IMR-90 (cell line): ENCODE results near the gene FRMD5. TPM values are rescaled to one million over a fixed set of nuclear protein-coding genes. Genes with fewer than 3 reads are reported as not detected.

Source experiments
- ATAC-seq: fragments of 200-7000 bp; cut with Tn5 transposase; 2 replicates; pipeline ENCODE4 v1.9.1; 2020; ENCODE audit warnings: low read depth, mild to moderate bottlenecking, moderate library complexity
- BruUV-seq: library from RNA; stranded (reverse); fragments of 400-500 nt; replicated peaks from 2 replicates; lab custom pipeline; 2021; lab: Mats Ljungman, UMichigan
- CTCF ChIA-PET: fragments of 300-600 bp; formaldehyde crosslinking; extraction: SDS; loops from one replicate; lab custom pipeline; 2021; ENCODE audit warnings: antibody characterized with exemption; lab: Yijun Ruan, JAX
- POLR2A ChIA-PET: fragments of 300-600 bp; sonication (Branson Sonifier 250); formaldehyde crosslinking; loops from one replicate; lab custom pipeline; 2022; ENCODE audit warnings: antibody characterized with exemption; ENCODE audit not compliant: unreplicated experiment; lab: Charles Lee
- DNase-seq: peaks from one replicate; pipeline ENCODE4 v3.0.0; 2013
- H2AFZ ChIP-seq: replicated peaks from 2 replicates; pipeline ENCODE3; 2013; ENCODE audit warnings: low read length, mild to moderate bottlenecking; ENCODE audit not compliant: poor library complexity
- H2AK5ac ChIP-seq: 2 replicates; pipeline ENCODE4 v1.6.1; 2013; ENCODE audit warnings: low read depth, low read length, inconsistent platforms
- H2AK9ac ChIP-seq: replicated peaks from 2 replicates; pipeline ENCODE3; 2013; ENCODE audit warnings: mild to moderate bottlenecking, low read depth, low read length, moderate library complexity; ENCODE audit not compliant: poor library complexity
- H2BK120ac ChIP-seq: 2 replicates; pipeline ENCODE4 v1.6.1; 2013; ENCODE audit warnings: low read depth, low read length, inconsistent platforms
- H2BK15ac ChIP-seq: 3 replicates; pipeline ENCODE4 v1.6.1; 2013; ENCODE audit warnings: low read depth, low read length, inconsistent platforms
- H2BK20ac ChIP-seq: 2 replicates; pipeline ENCODE4 v1.6.1; 2013; ENCODE audit warnings: low read depth, mild to moderate bottlenecking, inconsistent platforms, low read length, moderate library complexity
- H2BK5ac ChIP-seq: 2 replicates; pipeline ENCODE4 v1.6.1; 2013; ENCODE audit warnings: mild to moderate bottlenecking, low read depth, low read length, inconsistent platforms; ENCODE audit not compliant: poor library complexity, severe bottlenecking
- H3K14ac ChIP-seq: replicated peaks from 2 replicates; pipeline ENCODE4 v1.6.1; 2013; ENCODE audit warnings: low read depth, low read length, inconsistent platforms
- H3K18ac ChIP-seq: 2 replicates; pipeline ENCODE4 v1.6.1; 2013; ENCODE audit warnings: low read depth, low read length, control low read depth
- H3K23ac ChIP-seq: 2 replicates; pipeline ENCODE4 v1.6.1; 2013; ENCODE audit warnings: low read depth, low read length, inconsistent platforms
- H3K27ac ChIP-seq: 2 replicates; pipeline ENCODE4 v1.5.1; 2013; ENCODE audit warnings: mild to moderate bottlenecking, control low read depth, low read length; ENCODE audit not compliant: insufficient read depth
- H3K27me3 ChIP-seq: 2 replicates; pipeline ENCODE4 v1.6.1; 2013; ENCODE audit warnings: low read length; ENCODE audit not compliant: control insufficient read depth, insufficient read depth
- H3K36me3 ChIP-seq: 2 replicates; pipeline ENCODE4 v1.6.1; 2013; ENCODE audit warnings: low read length, mixed read lengths; ENCODE audit not compliant: control insufficient read depth, insufficient read depth
- H3K4ac ChIP-seq: 2 replicates; pipeline ENCODE4 v1.6.1; 2013; ENCODE audit warnings: low read depth, low read length, inconsistent platforms
- H3K4me1 ChIP-seq: 2 replicates; pipeline ENCODE4 v1.6.1; 2013; ENCODE audit warnings: low read length, mixed read lengths; ENCODE audit not compliant: control insufficient read depth, insufficient read depth
- H3K4me2 ChIP-seq: 2 replicates; pipeline ENCODE4 v1.6.1; 2013; ENCODE audit warnings: low read depth, mild to moderate bottlenecking, control low read depth, low read length, moderate library complexity
- H3K4me3 ChIP-seq: 2 replicates; pipeline ENCODE4 v1.5.1; 2013; ENCODE audit warnings: low read depth, mild to moderate bottlenecking, control low read depth, low read length, moderate library complexity; ENCODE audit not compliant: insufficient read depth
- H3K56ac ChIP-seq: 2 replicates; pipeline ENCODE4 v1.6.1; 2013; ENCODE audit warnings: low read length, inconsistent platforms; ENCODE audit not compliant: insufficient read depth; ENCODE audit errors: extremely low read depth
- H3K79me1 ChIP-seq, 2 experiments: 2 replicates each; pipeline ENCODE4 v1.6.1; 2013; ENCODE audit warnings: low read length in 2 of 2, inconsistent platforms in 1 of 2, low read depth in 1 of 2
- H3K9ac ChIP-seq: 2 replicates; pipeline ENCODE4 v1.6.1; 2013; ENCODE audit warnings: low read depth, low read length, control low read depth
- H3K9me1 ChIP-seq: 2 replicates; pipeline ENCODE4 v1.6.1; 2013; ENCODE audit warnings: low read length, inconsistent platforms; ENCODE audit not compliant: insufficient read depth
- H3K9me3 ChIP-seq: 2 replicates; pipeline ENCODE4 v1.6.1; 2013; ENCODE audit warnings: low read length; ENCODE audit not compliant: control insufficient read depth, insufficient read depth
- H4K20me1 ChIP-seq: 2 replicates; pipeline ENCODE4 v1.6.1; 2013; ENCODE audit warnings: low read length, inconsistent platforms; ENCODE audit not compliant: insufficient read depth
- H4K5ac ChIP-seq: 2 replicates; pipeline ENCODE4 v1.6.1; 2013; ENCODE audit warnings: mild to moderate bottlenecking, low read depth, low read length, control low read depth
- H4K8ac ChIP-seq, 2 experiments: 2 replicates each; pipeline ENCODE4 v1.6.1; 2013; ENCODE audit warnings: low read depth in 2 of 2, low read length in 2 of 2, control low read depth in 1 of 2, inconsistent platforms in 1 of 2
- H4K91ac ChIP-seq: 2 replicates; pipeline ENCODE4 v1.6.1; 2013; ENCODE audit warnings: low read depth, low read length, inconsistent platforms; ENCODE audit not compliant: insufficient read depth
- BHLHE40 ChIP-seq: fragments of 150-350 bp; IDR thresholded peaks from 2 replicates; pipeline ENCODE4 v1.6.1; 2016; ENCODE audit warnings: mild to moderate bottlenecking, low read depth, low read length
- CEBPB ChIP-seq: IDR thresholded peaks from 2 replicates; pipeline ENCODE4 v1.6.1; 2012; ENCODE audit warnings: low read depth, low read length, improper control_type of control experiment
- CHD1 ChIP-seq: IDR thresholded peaks from 2 replicates; pipeline ENCODE4 v1.6.1; 2012; ENCODE audit warnings: low read depth, low read length, improper control_type of control experiment
- CTCF ChIP-seq: conservative IDR thresholded peaks from 2 replicates; pipeline ENCODE4 v1.5.1; 2012; ENCODE audit warnings: mild to moderate bottlenecking, low read depth, low read length, improper control_type of control experiment
- ELK1 ChIP-seq: fragments of 150-350 bp; IDR thresholded peaks from 2 replicates; pipeline ENCODE4 v1.6.1; 2016; ENCODE audit warnings: low read depth, mild to moderate bottlenecking, low read length, moderate library complexity, borderline replicate concordance
- FOS ChIP-seq: fragments of 150-350 bp; IDR thresholded peaks from 2 replicates; pipeline ENCODE4 v1.6.1; 2016; ENCODE audit warnings: low read depth, low read length
- MAFK ChIP-seq: IDR thresholded peaks from 2 replicates; pipeline ENCODE4 v1.6.1; 2012; ENCODE audit warnings: low read depth, low read length, improper control_type of control experiment
- MAZ ChIP-seq: IDR thresholded peaks from 2 replicates; pipeline ENCODE4 v1.6.1; 2012; ENCODE audit warnings: low read depth, mild to moderate bottlenecking, low read length, improper control_type of control experiment, moderate library complexity, borderline replicate concordance
- MXI1 ChIP-seq: IDR thresholded peaks from 2 replicates; pipeline ENCODE4 v1.6.1; 2012; ENCODE audit warnings: low read depth, mild to moderate bottlenecking, low read length, moderate library complexity, borderline replicate concordance
- NFE2L2 ChIP-seq: fragments of 150-350 bp; IDR thresholded peaks from 2 replicates; pipeline ENCODE4 v1.6.1; 2016; ENCODE audit warnings: low read depth, mild to moderate bottlenecking, low read length
- POLR2A ChIP-seq: IDR thresholded peaks from 2 replicates; pipeline ENCODE4 v1.6.1; 2012; ENCODE audit warnings: mild to moderate bottlenecking, low read depth, low read length
- RAD21 ChIP-seq: IDR thresholded peaks from 2 replicates; pipeline ENCODE4 v1.6.1; 2012; ENCODE audit warnings: low read length, improper control_type of control experiment
- RCOR1 ChIP-seq: IDR thresholded peaks from 2 replicates; pipeline ENCODE4 v1.6.1; 2012; ENCODE audit warnings: mild to moderate bottlenecking, low read length, improper control_type of control experiment; ENCODE audit not compliant: insufficient replicate concordance
- RFX5 ChIP-seq: IDR thresholded peaks from 2 replicates; pipeline ENCODE4 v1.8.0; 2012; ENCODE audit warnings: low read depth, mild to moderate bottlenecking, low read length, moderate library complexity
- SMC3 ChIP-seq: fragments of 150-350 bp; IDR thresholded peaks from 2 replicates; pipeline ENCODE4 v1.6.1; 2016; ENCODE audit warnings: low read depth, mild to moderate bottlenecking, antibody characterized with exemption, low read length, moderate library complexity
- USF2 ChIP-seq: fragments of 150-350 bp; IDR thresholded peaks from 2 replicates; pipeline ENCODE4 v1.6.1; 2017; ENCODE audit warnings: mild to moderate bottlenecking, antibody characterized with exemption, low read length, low read depth
- WGBS, 2 experiments: methylation state at CpG; one replicate each; pipeline versions ENCODE4 v1.1.5 to v1.1.7; 2013; ENCODE audit warnings: missing lambda C conversion rate in 2 of 2; ENCODE audit not compliant: insufficient read length in 1 of 2; ENCODE audit errors: extremely low coverage in 2 of 2; 5-methylcytosine and 5-hydroxymethylcytosine counted together
- dilution Hi-C: fragments of 300-500 bp; cut with HindIII; formaldehyde crosslinking; loops from one replicate; pipeline ENCODE4 v1.14.3; 2018; ENCODE audit warnings: low sequenced_read_pairs; ENCODE audit not compliant: unreplicated experiment
- in situ Hi-C: fragments of 300-500 bp; cut with MboI; formaldehyde crosslinking; loops from 3 replicates; pipeline ENCODE4 v1.14.3; 2019; ENCODE audit warnings: low sequenced_read_pairs, inconsistent platforms, mixed read lengths
- intact Hi-C: fragments of 100-400 bp; cut with micrococcal nuclease; formaldehyde crosslinking; loops from 2 replicates; pipeline ENCODE4 v1.10.0; 2022
- polyA plus RNA-seq, 3 experiments: library from polyadenylated mRNA; depleted of rRNA; stranded (reverse); fragments of >200 nt; gene quantifications; 2 replicates each; pipeline ENCODE4 v1.2.3, GENCODE V29; 2012; ENCODE audit warnings: low replicate concordance in 1 of 3
- total RNA-seq: library from RNA; depleted of rRNA; stranded (reverse); fragments of >200 nt; gene quantifications from 2 replicates; pipeline ENCODE4 v1.2.3, GENCODE V29; 2012

The FRMD5 gene
- total and polyA plus RNA-seq, 2 of the 4 experiments (the other 2 are of a cell fraction): 4.1 to 5.4 TPM

GRCh38 chr15:44132057-44132456 is 63.0 kb downstream of the FRMD5 start:
- CTCF ChIA-PET: no interaction called here
- 0 out of 2 replicates have a peak, but pooled peaks cover under 1% of the 10 kb centered on the region for H3K4me1 ChIP-seq
- H3K9me1 ChIP-seq: peaks cover 2% of the 10 kb centered on the region; the same call in 1 of the 2 replicates
- H3K79me1 ChIP-seq: peaks cover 6 to 8% of the 10 kb centered on the region in 2 experiments; a peak in 3 of 4 replicates
- H2BK5ac ChIP-seq: no peak overlapping the region
- no peak overlapping the region for H2AK9ac ChIP-seq
- TF ChIP-seq MAFK (no peak), USF2 (no peak), ELK1 (no peak), CTCF (no peak), RFX5 (no peak), SMC3 (no peak), CEBPB (no peak), CHD1 (no peak), MXI1 (no peak), BHLHE40 (no peak), RCOR1 (no peak), NFE2L2 (no peak), RAD21 (no peak), POLR2A (no peak), MAZ (no peak), FOS (no peak)
- H3K4me2 ChIP-seq: no peak overlapping the region
- H4K91ac ChIP-seq: no peak overlapping the region
- BruUV-seq: no TSS peak
- DNase-seq (no peak), ATAC-seq (no peak)
- dilution Hi-C loops: no loop called here
- H3K36me3 ChIP-seq: no peaks in the 10 kb centered on the region
- H2BK20ac ChIP-seq: no peak overlapping the region
- no peak overlapping the region for H4K8ac ChIP-seq
- H3K18ac ChIP-seq: no peak overlapping the region
- no peaks in the 10 kb centered on the region for H3K9me3 ChIP-seq
- no peak overlapping the region for H3K4me3 ChIP-seq
- H3K27ac ChIP-seq: no peak overlapping the region
- in situ Hi-C loops: no loop called here
- peak overlapping the region; percentile 75 for H2AFZ ChIP-seq
- H3K14ac ChIP-seq: no peak overlapping the region
- no peak overlapping the region for H2BK15ac ChIP-seq
- H2AK5ac ChIP-seq: peak overlapping the region; percentile 2; the same call in 1 of the 2 replicates
- H2BK120ac ChIP-seq: no peak overlapping the region
- H3K27me3 ChIP-seq: no peaks in the 10 kb centered on the region
- WGBS, 2 experiments: 100% methylated on average over 4 of the region's 10 CpGs; no CpG with 5 or more reads in 1 of the 2 experiments
- H3K56ac ChIP-seq: no peak overlapping the region
- no peak overlapping the region for H3K23ac ChIP-seq
- POLR2A ChIA-PET: no interaction called here
- no peaks in the 10 kb centered on the region for H4K20me1 ChIP-seq
- intact Hi-C loops: no loop called here
- H3K4ac ChIP-seq: no peak overlapping the region
- H4K5ac ChIP-seq: no peak overlapping the region
- no peak overlapping the region for H3K9ac ChIP-seq
